Measurements from ENCODE around the gene NPY4R2.
"Not testable (repeated sequence)": the region's sequence is repeated elsewhere in the genome, so short reads cannot be mapped to it uniquely, and the experiment has no call there.

DNA sequence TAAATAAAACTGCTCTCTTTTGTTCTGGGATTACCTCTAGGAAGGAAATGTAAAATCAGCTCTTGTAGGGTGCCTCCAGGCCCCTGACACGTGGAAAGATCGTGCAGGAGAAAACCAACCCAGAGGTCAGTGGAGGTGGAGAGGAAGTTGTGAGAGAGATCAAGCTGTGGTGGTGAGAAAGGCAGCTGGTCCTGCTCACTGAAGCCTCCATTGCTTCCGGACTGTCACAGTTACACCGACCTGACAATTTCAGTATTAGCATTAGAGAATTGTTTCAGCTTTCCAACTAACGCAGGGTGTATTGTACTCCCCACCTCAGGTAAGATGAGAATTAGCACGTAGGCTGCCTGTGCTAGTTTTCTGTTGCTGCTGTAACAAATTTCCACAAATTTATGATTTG, 50.5 kb downstream of the NPY4R2 start:
- TF ChIP-seq FOXA1, SP1, ELF4, ZNF384 (IDR thresholded peaks at IDR 0.05): not testable (repeated sequence)

All from HEK293T (cell line).